ENCODE measurements around the gene SUPT3H. TPM values are rescaled to one million over a fixed set of nuclear protein-coding genes. Genes with fewer than 3 reads are reported as not detected.

Gene SUPT3H
- total and polyA plus RNA-seq, 2 donors (not counting 1 experiment from before 2014, with no cell fraction given): 5.5 to 12.4 TPM

- ATAC-seq (ENCODE audit: low read depth) (no peak), DNase-seq (no peak)
- no peaks in the 10 kb centered on the region for H3K27me3 Mint-ChIP-seq
- WGBS (ENCODE audit: insufficient coverage): 94% methylated on average over 2 of the region's 2 CpGs
- H3K4me3 Mint-ChIP-seq: no peak overlapping the region
- no peak overlapping the region for H3K9ac ChIP-seq (ENCODE audit: low read length)
- H3K4me3 ChIP-seq (ENCODE audit: control extremely low read depth in 1 of 5, extremely low read depth in 1 of 5, insufficient read depth in 1 of 5, low read depth in 2 of 5, low read length in 4 of 5): no peak overlapping the region
- ChIA-PET POLR2A (no interaction called here), CTCF (no interaction called here)
- no peak overlapping the region for H3K4me2 ChIP-seq (replicated peaks; ENCODE audit: low read depth, low read length, poor library complexity, severe bottlenecking)
- peaks cover 0 to 8% of the 10 kb centered on the region in 2 donors for H3K4me1 ChIP-seq (ENCODE audit: control insufficient read depth in 2 of 2, insufficient read depth in 2 of 2, low read length in 2 of 2)
- H4K20me1 ChIP-seq (ENCODE audit: control insufficient read depth, insufficient read depth, low read length, poor library complexity, severe bottlenecking): no peaks in the 10 kb centered on the region
- no peak overlapping the region for H3K27ac ChIP-seq (ENCODE audit: low read length in 2 of 2)
- peaks cover 7% of the 10 kb centered on the region for H3K4me1 Mint-ChIP-seq
- no peaks in the 10 kb centered on the region for H3K9me3 ChIP-seq (ENCODE audit: control extremely low read depth in 1 of 3, control insufficient read depth in 2 of 3, insufficient read depth in 1 of 3, low read length in 2 of 3)
- TF ChIP-seq CTCF (IDR thresholded peaks at IDR 0.05) (no peak), EZH2 (IDR thresholded peaks at IDR 0.05; ENCODE audit: borderline replicate concordance, insufficient read depth, low read depth, low read length, poor library complexity, severe bottlenecking) (no peak)
- no peaks in the 10 kb centered on the region for H3K79me2 ChIP-seq (ENCODE audit: control insufficient read depth, insufficient read depth, low read length)
- no peaks in the 10 kb centered on the region for H3K27me3 ChIP-seq (replicated peaks in 1 of 4; ENCODE audit: control extremely low read depth in 1 of 4, control insufficient read depth in 3 of 4, insufficient read depth in 4 of 4, low read length in 3 of 4)
- H2AFZ ChIP-seq (ENCODE audit: insufficient read depth, low read depth, low read length, poor library complexity, severe bottlenecking): no peak overlapping the region
- H3K9me3 Mint-ChIP-seq (ENCODE audit: insufficient read depth): no peaks in the 10 kb centered on the region
- no peaks in the 10 kb centered on the region for H3K36me3 ChIP-seq (replicated peaks in 1 of 2; ENCODE audit: control extremely low read depth in 1 of 2, control insufficient read depth in 1 of 2, extremely low read depth in 1 of 2, insufficient read depth in 2 of 2, low read length in 1 of 2)
- H3K27ac Mint-ChIP-seq: no peak overlapping the region
- intact Hi-C loops (cut with micrococcal nuclease): no loop called here
Observed at GRCh38 chr6:44781912-44782597, 595.7 kb downstream of the SUPT3H start.

GRCh38 chr6:44780161-44780560 is 597.6 kb downstream of the SUPT3H start:
- Histone ChIP-seq H3K79me2 (ENCODE audit: control insufficient read depth, insufficient read depth, low read length) (no peaks in the 10 kb centered on the region), H2AFZ (ENCODE audit: insufficient read depth, low read depth, low read length, poor library complexity, severe bottlenecking) (no peak overlapping the region), H3K9me3 (ENCODE audit: control extremely low read depth in 1 of 3, control insufficient read depth in 2 of 3, insufficient read depth in 1 of 3, low read length in 2 of 3) (no peaks in the 10 kb centered on the region), H3K4me3 (ENCODE audit: control extremely low read depth in 1 of 5, extremely low read depth in 1 of 5, insufficient read depth in 1 of 5, low read depth in 2 of 5, low read length in 4 of 5) (no peak overlapping the region), H3K4me2 (replicated peaks; ENCODE audit: low read depth, low read length, poor library complexity, severe bottlenecking) (no peak overlapping the region), H3K9ac (ENCODE audit: low read length) (no peak overlapping the region), H3K4me1 (ENCODE audit: control insufficient read depth in 2 of 2, insufficient read depth in 2 of 2, low read length in 2 of 2) (peaks cover 0 to 8% of the 10 kb centered on the region in 2 donors), H3K27me3 (replicated peaks in 1 of 4; ENCODE audit: control extremely low read depth in 1 of 4, control insufficient read depth in 3 of 4, insufficient read depth in 4 of 4, low read length in 3 of 4) (no peaks in the 10 kb centered on the region), H3K36me3 (replicated peaks in 1 of 2; ENCODE audit: control extremely low read depth in 1 of 2, control insufficient read depth in 1 of 2, extremely low read depth in 1 of 2, insufficient read depth in 2 of 2, low read length in 1 of 2) (no peaks in the 10 kb centered on the region), H4K20me1 (ENCODE audit: control insufficient read depth, insufficient read depth, low read length, poor library complexity, severe bottlenecking) (no peaks in the 10 kb centered on the region), H3K27ac (ENCODE audit: low read length in 2 of 2) (no peak overlapping the region)
- intact Hi-C loops (cut with micrococcal nuclease): no loop called here
- Mint-ChIP-seq H3K27me3 (peaks cover 4% of the 10 kb centered on the region), H3K4me3 (no peak overlapping the region), H3K9me3 (ENCODE audit: insufficient read depth) (no peaks in the 10 kb centered on the region), H3K27ac (no peak overlapping the region), H3K4me1 (peaks cover 7% of the 10 kb centered on the region)
- ChIA-PET POLR2A (no interaction called here), CTCF (no interaction called here)
- DNase-seq: no peak
- WGBS (ENCODE audit: insufficient coverage): 95% methylated on average over 5 of the region's 7 CpGs
- TF ChIP-seq EZH2 (IDR thresholded peaks at IDR 0.05; ENCODE audit: borderline replicate concordance, insufficient read depth, low read depth, low read length, poor library complexity, severe bottlenecking) (no peak), CTCF (IDR thresholded peaks at IDR 0.05) (no peak)
- ATAC-seq (ENCODE audit: low read depth): no peak

All from B cell (primary cell).